Mesenteric fat pad (tissue), 1 donor: ENCODE measurements around the gene SNX20. TPM values are rescaled to one million over a fixed set of nuclear protein-coding genes. Genes with fewer than 3 reads are reported as not detected.

Experiments
- DNase-seq: peaks from one replicate; pipeline ENCODE4 v3.0.0-alpha.2; 2020; ENCODE audit warnings: low spot score
- total RNA-seq: library from RNA; stranded (reverse); fragmentation: NEBNext Ultra II Directional; extraction: Animal tissue kit (Norgen Biotek cat#: 25700); gene quantifications from one replicate; pipeline ENCODE4 v1.2.1, GENCODE V29; 2021
- donor health status: DM: yes; HTN: yes; CAD: no.

Gene SNX20
- total RNA-seq, 1 donor from 2014 or later = 3.6 TPM

- DNase-seq = no peak
Observed at GRCh38 chr16:50664270-50664669, 16.8 kb downstream of the SNX20 start.

- DNase-seq = no peak
Observed at GRCh38 chr16:50662306-50662940, 18.7 kb downstream of the SNX20 start.

DNA sequence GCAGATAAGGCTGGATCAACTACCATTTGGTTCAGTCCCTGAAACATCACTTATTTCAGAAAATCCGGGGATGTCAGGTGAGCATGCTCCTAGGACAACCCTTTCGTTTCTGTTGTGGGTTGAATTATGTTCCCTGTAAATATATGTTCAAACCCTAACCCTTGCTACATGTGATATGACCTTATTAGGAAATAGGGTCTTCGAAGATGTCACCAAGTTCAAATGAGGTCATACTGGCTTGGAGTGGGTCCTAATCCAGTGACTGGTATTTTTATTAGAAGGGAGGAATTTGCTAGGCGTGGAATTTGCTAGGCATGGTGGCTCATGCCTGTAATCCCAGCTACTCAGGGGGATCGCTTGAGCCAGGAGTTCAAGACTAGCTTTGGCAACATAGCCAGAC, 21.3 kb downstream of the SNX20 start:
- DNase-seq = no peak

- no peak for DNase-seq
Observed at GRCh38 chr16:50657241-50657640, 23.9 kb downstream of the SNX20 start.

- DNase-seq = no peak
Observed at GRCh38 chr16:50655558-50656055, 25.5 kb downstream of the SNX20 start.

- DNase-seq = no peak
Observed at GRCh38 chr16:50653633-50654519, 27.2 kb downstream of the SNX20 start.

- DNase-seq = no peak
Observed at GRCh38 chr16:50652836-50653425, 28.2 kb downstream of the SNX20 start.

DNA sequence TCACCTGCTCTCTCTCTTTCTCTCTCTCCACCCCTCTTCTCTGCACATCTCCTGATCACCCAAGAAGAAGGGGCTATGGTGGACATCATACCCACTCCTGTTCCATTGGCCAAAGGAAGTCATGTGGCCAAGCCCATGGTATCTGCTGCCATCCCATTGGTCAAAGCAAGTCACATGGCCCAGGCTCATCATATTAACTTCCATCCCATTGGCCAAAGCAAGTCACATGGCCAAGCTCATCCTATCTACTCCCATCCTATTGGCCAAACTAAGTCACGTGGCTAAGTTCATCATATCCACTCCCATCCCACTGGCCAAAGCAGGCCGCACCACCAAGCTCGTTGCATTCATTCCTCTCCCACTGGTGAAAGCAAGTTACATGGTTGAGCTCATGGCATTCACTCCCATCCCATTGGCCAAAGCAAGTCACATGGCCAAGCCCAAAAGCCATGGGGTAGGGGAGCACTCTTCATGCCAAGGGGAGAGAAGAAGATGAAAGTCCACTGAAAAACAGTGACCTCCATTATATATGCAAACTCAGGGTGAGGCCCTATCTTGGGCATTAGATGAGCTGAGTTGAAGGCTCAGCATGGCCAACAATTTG, 29.2 kb downstream of the SNX20 start:
- no peak for DNase-seq

DNA sequence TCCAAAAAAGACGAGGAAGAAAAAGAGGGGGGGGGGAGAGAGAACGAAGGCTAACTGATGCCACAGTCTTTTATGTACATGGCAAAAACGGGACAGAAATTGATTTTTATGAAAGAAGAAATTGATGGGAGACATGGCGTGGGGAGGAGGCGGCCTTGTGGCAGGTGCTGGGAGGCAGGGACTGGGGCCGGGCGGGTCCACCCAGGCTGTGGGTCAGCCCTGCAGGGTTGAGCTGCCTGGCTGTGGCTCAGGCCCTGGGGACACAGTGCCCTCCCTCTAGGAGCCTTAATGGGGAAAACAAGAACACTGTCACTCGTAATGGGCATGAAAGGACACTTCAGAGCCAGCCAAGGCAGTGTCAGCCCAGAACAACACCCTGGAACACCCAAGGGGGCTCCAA, 34.8 kb downstream of the SNX20 start:
- no peak for DNase-seq

- DNase-seq = no peak
Observed at GRCh38 chr16:50645563-50646220, 35.4 kb downstream of the SNX20 start.

- DNase-seq = no peak
Observed at GRCh38 chr16:50644729-50645128, 36.4 kb downstream of the SNX20 start.

GRCh38 chr16:50644245-50644644, 36.9 kb downstream of the SNX20 start:
- DNase-seq = no peak

GRCh38 chr16:50643192-50643591, 37.9 kb downstream of the SNX20 start:
- DNase-seq = no peak

- no peak for DNase-seq
Observed at GRCh38 chr16:50642349-50642748, 38.8 kb downstream of the SNX20 start.

DNA sequence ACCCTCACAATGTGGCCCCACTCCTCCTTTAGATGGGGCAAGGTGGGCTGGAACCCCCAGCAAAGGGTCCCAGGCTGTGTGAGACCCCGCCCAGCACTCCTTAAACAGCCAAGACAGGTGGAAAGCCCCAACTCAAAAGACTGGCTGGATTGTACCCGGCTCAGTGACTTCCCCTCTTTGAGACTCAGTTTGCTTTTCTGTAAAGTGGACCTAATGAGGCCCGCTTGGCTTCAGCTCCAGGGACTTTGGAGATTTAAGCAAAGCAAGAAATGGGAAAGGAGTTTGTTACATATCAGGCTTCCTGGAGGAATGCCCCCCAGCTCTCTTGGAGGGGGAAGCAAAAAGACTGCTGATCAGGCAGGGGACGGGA, 39.3 kb downstream of the SNX20 start:
- DNase-seq = no peak

GRCh38 chr16:50640919-50641817, 39.9 kb downstream of the SNX20 start:
- DNase-seq = no peak

DNA sequence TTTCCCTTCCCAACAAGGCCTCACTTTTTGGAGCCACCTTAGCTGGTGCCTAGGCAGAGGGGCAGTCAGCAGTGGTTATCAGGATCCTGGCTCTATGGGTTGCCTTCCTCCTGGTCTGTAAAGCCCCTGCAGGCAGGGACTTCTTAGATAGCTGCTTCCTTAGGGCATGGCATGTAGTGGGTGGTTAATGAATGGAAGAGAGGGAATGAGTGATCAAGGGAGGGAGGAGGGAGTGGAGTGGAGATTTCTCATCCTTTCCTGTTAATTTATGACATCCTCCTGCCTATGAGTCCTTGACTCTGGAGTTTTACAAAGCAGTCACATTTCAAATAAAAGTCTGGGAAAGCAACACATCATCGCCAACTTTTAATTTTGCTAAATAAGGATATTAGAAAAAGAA, 40.7 kb downstream of the SNX20 start:
- DNase-seq = no peak

DNA sequence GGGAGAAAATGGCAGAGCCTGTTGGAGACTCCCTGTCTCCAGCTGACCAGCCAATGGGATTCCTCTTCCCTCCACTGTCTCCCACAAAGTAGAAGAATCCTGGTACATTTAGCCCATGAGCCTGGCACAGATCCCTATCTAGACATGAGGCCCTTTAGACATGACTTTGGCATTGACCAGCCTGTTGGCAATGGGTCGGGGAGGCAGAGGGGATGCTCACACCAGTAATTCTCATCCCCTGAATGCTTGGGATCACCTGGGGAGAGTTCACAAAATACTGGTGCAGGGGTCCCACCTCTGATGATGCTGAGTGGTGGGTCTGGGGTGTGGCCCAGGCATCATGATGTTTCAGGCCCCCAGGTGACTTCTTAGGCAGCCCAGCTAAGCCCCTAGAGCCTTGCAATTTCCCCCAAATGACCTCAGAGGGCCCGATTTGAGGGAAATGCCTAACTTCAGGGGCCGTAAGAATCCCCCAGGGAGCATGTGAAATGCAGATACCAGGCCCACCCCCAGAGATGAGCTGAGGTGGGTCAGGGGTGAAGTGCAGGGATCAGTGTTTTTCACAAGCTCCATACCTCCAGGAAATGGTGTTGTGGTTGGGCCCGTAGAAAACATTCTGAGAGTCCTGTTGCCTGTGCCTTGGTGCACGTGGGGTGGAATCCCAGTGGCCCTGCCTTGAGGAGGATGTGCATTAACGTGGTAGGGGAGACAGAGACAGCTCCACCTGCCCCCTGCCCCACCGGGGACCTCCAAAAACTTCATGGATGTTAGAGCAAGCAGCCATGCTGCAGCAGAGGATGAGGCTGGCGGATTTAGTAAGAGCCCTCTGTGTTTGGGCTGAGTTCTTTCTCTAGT, 42.1 kb downstream of the SNX20 start:
- no peak for DNase-seq
